Gastroesophageal sphincter (tissue), 4 donors: Measurements from ENCODE around the gene GARIN5A. TPM values are rescaled to one million over a fixed set of nuclear protein-coding genes. Genes with fewer than 3 reads are reported as not detected.

Source experiments
- ATAC-seq: fragments of 150-250 bp; one replicate; pipeline ENCODE4 v1.9.1; 2016; ENCODE audit warnings: mild to moderate bottlenecking, moderate library complexity
- H3K27ac ChIP-seq, 4 donors: fragments of 200-600 bp; sonication (generic) in 3 of 4; 1 replicate in 3 of 4; 2 replicates in 1 of 4; pipeline ENCODE4 v1.5.1; 2016 to 2019
- H3K27me3 ChIP-seq: fragments of 200-600 bp; sonication (generic); one replicate; pipeline ENCODE4 v1.5.1; 2019
- H3K36me3 ChIP-seq, 2 donors: fragments of 200-600 bp; sonication (generic); one replicate each; pipeline ENCODE4 v1.5.1; 2019; ENCODE audit warnings: control low read depth in 1 of 2
- H3K4me1 ChIP-seq, 3 donors: fragments of 200-600 bp; sonication (generic); 1 replicate in 2 of 3; 2 replicates in 1 of 3; pipeline ENCODE4 v1.5.1; 2016 to 2019; ENCODE audit warnings: control low read depth in 2 of 3
- H3K4me3 ChIP-seq, 2 donors: fragments of 200-600 bp; sonication (generic); one replicate each; pipeline ENCODE4 v1.5.1; 2019; ENCODE audit warnings: mild to moderate bottlenecking in 1 of 2, moderate library complexity in 1 of 2
- H3K9me3 ChIP-seq, 3 donors: fragments of 200-600 bp; sonication (generic); one replicate each; pipeline ENCODE4 v1.5.1; 2017 to 2019; ENCODE audit warnings: control low read depth in 2 of 3
- EP300 ChIP-seq: sonication (generic); formaldehyde crosslinking; IDR thresholded peaks from one replicate; pipeline ENCODE4 v1.6.1; 2017; ENCODE audit warnings: antibody characterized with exemption, mild to moderate bottlenecking
- POLR2A ChIP-seq, 2 donors: fragments of 450-650 bp; IDR thresholded peaks; one replicate each; pipeline ENCODE4 v1.6.1; 2017; ENCODE audit warnings: antibody characterized with exemption in 2 of 2, mild to moderate bottlenecking in 2 of 2, moderate library complexity in 1 of 2
- POLR2AphosphoS5 ChIP-seq: sonication (generic); formaldehyde crosslinking; IDR thresholded peaks from one replicate; pipeline ENCODE4 v1.6.1; 2017; ENCODE audit warnings: antibody characterized with exemption
- WGBS, 2 donors: methylation state at CpG; one replicate each; pipeline ENCODE4 v1.1.5; 2018; ENCODE audit warnings: low coverage in 1 of 2; 5-methylcytosine and 5-hydroxymethylcytosine counted together
- total RNA-seq, 4 donors: library from RNA; depleted of rRNA; stranded (reverse); fragments of >200 nt; gene quantifications; one replicate each; pipeline ENCODE4 v1.1.0, GENCODE V29; 2016
- TF ChIP-seq, protein P1 (sequence below), 4 experiments: fragments of 200-600 bp in 2 of 4; fragments of 450-650 bp in 2 of 4; sonication (generic) in 1 of 4; IDR thresholded peaks; one replicate each; pipeline ENCODE4 v1.5.1; 2017 to 2019; ENCODE audit warnings: antibody characterized with exemption in 4 of 4, mild to moderate bottlenecking in 2 of 4, moderate library complexity in 2 of 4

The GARIN5A gene
- total RNA-seq, 4 donors from 2014 or later, result 0.78 to 1.7 TPM; not detected in 2

DNA sequence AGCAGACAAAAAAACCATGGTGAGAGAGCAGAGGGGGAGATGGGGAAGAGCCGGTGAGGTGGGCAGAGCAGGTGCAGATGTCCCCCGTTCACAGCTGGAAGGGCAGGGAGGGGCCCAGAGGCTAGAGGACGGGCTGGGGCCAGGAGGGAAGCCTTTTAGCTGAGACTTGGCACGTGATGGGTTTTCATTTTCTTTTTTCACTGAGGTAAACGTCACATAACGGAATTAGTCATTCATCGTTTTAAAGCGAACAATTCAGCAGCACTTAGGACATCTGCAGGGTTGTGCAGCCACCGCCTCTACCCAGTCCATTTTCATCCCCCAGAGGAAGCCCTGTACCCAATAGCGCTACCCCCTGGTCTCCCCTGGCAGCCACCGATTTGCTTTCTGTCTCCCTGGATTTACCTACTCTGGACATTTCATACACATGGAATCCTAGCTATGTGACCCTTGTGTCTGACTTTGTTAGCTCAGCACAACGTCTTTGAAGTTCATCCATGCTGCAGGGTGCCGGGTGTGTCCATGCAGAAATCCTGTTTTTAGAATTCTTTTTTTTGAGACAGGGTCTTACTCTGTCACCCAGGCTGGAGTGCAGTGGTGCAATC is 16.4 kb downstream of the GARIN5A start:
- H3K9me3 ChIP-seq, result no peaks in the 10 kb centered on the region
- H3K4me3 ChIP-seq, result no peak overlapping the region
- H3K4me1 ChIP-seq, result no peaks in the 10 kb centered on the region
- WGBS, 2 donors, result 22 to 23% methylated on average over 11 to 13 of the region's 13 CpGs
- H3K27me3 ChIP-seq, result peaks cover 86% of the 10 kb centered on the region
- TF ChIP-seq EP300, result no peak
- TF ChIP-seq POLR2A (IDR thresholded peaks at IDR 0.05), result no peak
- TF ChIP-seq POLR2AphosphoS5, result no peak
- TF ChIP-seq, protein P1, sequence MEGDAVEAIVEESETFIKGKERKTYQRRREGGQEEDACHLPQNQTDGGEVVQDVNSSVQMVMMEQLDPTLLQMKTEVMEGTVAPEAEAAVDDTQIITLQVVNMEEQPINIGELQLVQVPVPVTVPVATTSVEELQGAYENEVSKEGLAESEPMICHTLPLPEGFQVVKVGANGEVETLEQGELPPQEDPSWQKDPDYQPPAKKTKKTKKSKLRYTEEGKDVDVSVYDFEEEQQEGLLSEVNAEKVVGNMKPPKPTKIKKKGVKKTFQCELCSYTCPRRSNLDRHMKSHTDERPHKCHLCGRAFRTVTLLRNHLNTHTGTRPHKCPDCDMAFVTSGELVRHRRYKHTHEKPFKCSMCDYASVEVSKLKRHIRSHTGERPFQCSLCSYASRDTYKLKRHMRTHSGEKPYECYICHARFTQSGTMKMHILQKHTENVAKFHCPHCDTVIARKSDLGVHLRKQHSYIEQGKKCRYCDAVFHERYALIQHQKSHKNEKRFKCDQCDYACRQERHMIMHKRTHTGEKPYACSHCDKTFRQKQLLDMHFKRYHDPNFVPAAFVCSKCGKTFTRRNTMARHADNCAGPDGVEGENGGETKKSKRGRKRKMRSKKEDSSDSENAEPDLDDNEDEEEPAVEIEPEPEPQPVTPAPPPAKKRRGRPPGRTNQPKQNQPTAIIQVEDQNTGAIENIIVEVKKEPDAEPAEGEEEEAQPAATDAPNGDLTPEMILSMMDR (IDR thresholded peaks at IDR 0.05), result no peak
- H3K27ac ChIP-seq, result no peak overlapping the region
- ATAC-seq, result no peak
- no peaks in the 10 kb centered on the region for H3K36me3 ChIP-seq

DNA sequence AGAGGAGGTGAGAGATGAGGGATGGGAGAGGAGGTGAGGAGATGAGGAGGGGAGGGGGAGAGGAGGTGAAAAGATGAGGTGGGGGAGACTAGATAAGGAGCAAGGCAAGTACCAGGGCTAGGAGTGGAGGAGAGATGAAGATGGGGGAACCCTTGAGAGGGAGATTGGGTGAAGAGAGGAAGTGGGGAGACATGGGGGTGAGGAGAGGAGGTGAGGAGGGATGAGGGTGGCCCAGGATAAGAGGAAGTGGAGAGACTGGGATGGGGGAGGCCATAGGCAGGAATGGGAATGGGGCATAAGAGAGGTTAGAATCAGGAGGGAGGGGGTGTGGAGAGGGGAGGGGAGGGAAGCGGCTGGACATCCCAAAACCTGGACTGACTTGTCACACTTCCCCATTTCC is 17.0 kb downstream of the GARIN5A start:
- TF ChIP-seq EP300 (no peak), POLR2A (IDR thresholded peaks at IDR 0.05) (no peak), POLR2AphosphoS5 (no peak)
- TF ChIP-seq, protein P1 (IDR thresholded peaks at IDR 0.05), result no peak
- Histone ChIP-seq H3K4me1 (no peaks in the 10 kb centered on the region), H3K36me3 (no peaks in the 10 kb centered on the region), H3K4me3 (no peak overlapping the region), H3K27ac (no peak overlapping the region), H3K9me3 (no peaks in the 10 kb centered on the region), H3K27me3 (peaks cover 84% of the 10 kb centered on the region)
- 40% methylated on average over 1 of the region's 1 CpG; no CpG with 5 or more reads in 1 of the 2 donors for WGBS, 2 donors
- no peak for ATAC-seq

DNA sequence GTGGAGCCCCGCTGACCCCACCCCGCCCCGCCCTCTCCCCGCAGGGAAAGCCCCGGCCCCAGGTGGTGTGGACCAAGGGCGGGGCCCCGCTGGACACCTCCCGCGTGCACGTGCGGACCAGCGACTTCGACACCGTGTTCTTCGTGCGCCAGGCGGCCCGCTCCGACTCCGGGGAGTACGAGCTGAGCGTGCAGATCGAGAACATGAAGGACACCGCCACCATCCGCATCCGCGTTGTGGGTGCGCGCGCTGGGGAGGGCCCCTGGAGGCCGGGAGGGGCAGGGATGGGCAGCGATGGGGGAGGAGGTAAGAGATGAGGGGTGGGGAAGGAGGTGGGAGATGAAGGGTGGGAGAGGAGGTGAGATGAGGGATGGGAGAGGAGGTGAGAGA is 17.6 kb downstream of the GARIN5A start:
- Histone ChIP-seq H3K4me3 (no peak overlapping the region), H3K4me1 (no peaks in the 10 kb centered on the region), H3K9me3 (no peaks in the 10 kb centered on the region), H3K27me3 (peaks cover 82% of the 10 kb centered on the region), H3K27ac (no peak overlapping the region), H3K36me3 (no peaks in the 10 kb centered on the region)
- 33% methylated on average over 3 of the region's 32 CpGs; no CpG with 5 or more reads in 1 of the 2 donors for WGBS, 2 donors
- no peak for ATAC-seq
- TF ChIP-seq POLR2A (IDR thresholded peaks at IDR 0.05) (no peak), EP300 (no peak), POLR2AphosphoS5 (no peak)
- TF ChIP-seq, protein P1 (IDR thresholded peaks at IDR 0.05), result no peak

DNA sequence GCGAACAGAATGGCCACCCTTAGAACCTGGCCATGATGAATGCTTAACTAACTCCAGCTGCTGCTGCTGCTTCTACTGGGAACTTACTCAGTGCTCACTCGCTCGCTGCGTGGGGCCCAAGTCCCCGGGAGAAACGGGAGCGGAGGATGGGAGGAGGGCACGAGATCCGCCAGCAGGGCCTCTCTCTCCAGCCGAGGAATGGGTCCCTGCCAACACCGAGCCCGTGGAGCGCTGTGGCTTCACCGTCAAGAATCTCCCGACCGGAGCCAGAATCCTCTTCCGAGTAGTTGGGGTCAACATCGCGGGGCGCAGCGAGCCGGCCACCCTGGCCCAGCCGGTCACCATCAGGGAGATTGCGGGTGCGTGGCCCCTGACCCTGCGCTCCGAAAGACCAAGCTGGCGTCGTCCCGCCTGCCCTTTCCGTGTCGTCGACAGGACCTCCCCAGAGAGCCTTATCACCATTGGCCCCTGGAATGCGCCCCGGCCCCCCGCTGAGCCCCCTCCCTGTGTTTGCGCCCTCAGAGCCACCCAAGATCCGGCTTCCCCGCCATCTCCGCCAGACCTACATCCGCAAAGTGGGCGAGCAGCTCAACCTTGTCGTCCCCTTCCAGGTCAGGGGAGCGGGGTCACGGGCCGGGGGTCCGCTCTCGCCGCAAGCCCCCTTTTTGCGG is 18.1 kb downstream of the GARIN5A start:
- H3K36me3 ChIP-seq, result no peaks in the 10 kb centered on the region
- H3K9me3 ChIP-seq, result no peaks in the 10 kb centered on the region
- H3K4me3 ChIP-seq, result no peak overlapping the region
- peaks cover 84% of the 10 kb centered on the region for H3K27me3 ChIP-seq
- ATAC-seq, result no peak
- TF ChIP-seq, protein P1 (IDR thresholded peaks at IDR 0.05), result no peak
- TF ChIP-seq EP300 (no peak), POLR2A (IDR thresholded peaks at IDR 0.05) (no peak), POLR2AphosphoS5 (no peak)
- H3K27ac ChIP-seq, result no peak overlapping the region
- WGBS, 2 donors, result 20% methylated on average over 5 of the region's 50 CpGs; no CpG with 5 or more reads in 1 of the 2 donors
- H3K4me1 ChIP-seq, result no peaks in the 10 kb centered on the region

DNA sequence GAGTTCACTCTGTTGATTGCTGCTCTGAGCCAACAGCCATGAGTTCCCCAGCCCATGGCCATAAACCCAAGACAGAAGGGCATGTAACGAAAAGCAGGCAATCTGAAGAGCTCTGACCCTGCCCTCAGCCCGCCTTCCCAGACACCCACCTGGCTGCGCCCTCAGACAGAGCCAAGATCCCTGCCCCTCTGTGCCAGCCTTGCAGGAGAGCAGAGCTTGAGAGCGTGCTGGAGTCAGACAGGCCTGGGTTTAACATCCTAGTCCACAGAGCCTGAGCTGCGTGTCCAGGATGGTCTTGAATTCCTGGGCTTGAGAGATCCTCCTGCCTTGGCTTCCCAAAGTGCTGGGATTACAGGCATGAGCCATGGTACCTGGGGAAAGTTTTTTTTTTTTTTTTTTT is 19.3 kb downstream of the GARIN5A start:
- no peak for ATAC-seq
- Histone ChIP-seq H3K36me3 (no peaks in the 10 kb centered on the region), H3K27me3 (peaks cover 83% of the 10 kb centered on the region), H3K27ac (no peak overlapping the region), H3K4me1 (no peaks in the 10 kb centered on the region), H3K4me3 (no peak overlapping the region), H3K9me3 (no peaks in the 10 kb centered on the region)
- TF ChIP-seq POLR2A (IDR thresholded peaks at IDR 0.05) (no peak), POLR2AphosphoS5 (no peak), EP300 (no peak)
- TF ChIP-seq, protein P1 (IDR thresholded peaks at IDR 0.05), result no peak
- 79% methylated on average over 2 of the region's 5 CpGs; no CpG with 5 or more reads in 1 of the 2 donors for WGBS, 2 donors
